ENCODE data around the gene PSMF1. TPM values are rescaled to one million over a fixed set of nuclear protein-coding genes. Genes with fewer than 3 reads are reported as not detected.
A peak's percentile ranks its signal among the peaks of the same experiment; 100 is the strongest.

The PSMF1 gene
- total and polyA plus RNA-seq, 2 of the 4 experiments (the other 2 are of a cell fraction): 93.6 to 109 TPM

- WGBS, 2 experiments (ENCODE audit: extremely low coverage in 2 of 2, insufficient read length in 1 of 2): 50% methylated on average over 2 of the region's 3 CpGs; no CpG with 5 or more reads in 1 of the 2 experiments
- Histone ChIP-seq H3K79me1 (ENCODE audit: low read depth in 1 of 2, low read length in 2 of 2) (peaks cover 34 to 59% of the 10 kb centered on the region in 2 experiments), H2BK120ac (ENCODE audit: low read depth, low read length) (no peak overlapping the region), H3K4me2 (ENCODE audit: low read depth, low read length) (peak overlapping the region; percentile 99), H3K56ac (ENCODE audit: extremely low read depth, insufficient read depth, low read length) (no peak overlapping the region), H3K27me3 (ENCODE audit: control insufficient read depth, insufficient read depth, low read length) (no peaks in the 10 kb centered on the region), H2AK5ac (ENCODE audit: low read depth, low read length) (peak overlapping the region; percentile 92; the same call in 1 of the 2 replicates), H3K4me3 (ENCODE audit: insufficient read depth, low read depth, low read length) (peak overlapping the region; percentile 96), H4K5ac (ENCODE audit: low read depth, low read length) (no peak overlapping the region), H3K9me3 (ENCODE audit: control insufficient read depth, insufficient read depth, low read length) (no peaks in the 10 kb centered on the region), H3K9me1 (ENCODE audit: insufficient read depth, low read length) (peaks cover 14% of the 10 kb centered on the region; the same call in 1 of the 2 replicates), H4K91ac (ENCODE audit: insufficient read depth, low read depth, low read length) (0 out of 2 replicates have a peak overlapping the region, but pooled peaks have one; percentile 4), H3K27ac (ENCODE audit: insufficient read depth, low read length) (peak overlapping the region; percentile 23; the same call in 1 of the 2 replicates), H2AK9ac (replicated peaks; ENCODE audit: low read depth, low read length, poor library complexity) (peak overlapping the region; percentile 96), H4K8ac (ENCODE audit: low read depth in 2 of 2, low read length in 2 of 2) (peak overlapping the region in 1 of 2 experiments; percentile 13; a peak in 2 of 4 replicates), H3K9ac (ENCODE audit: low read depth, low read length) (peak overlapping the region; percentile 76), H3K4me1 (ENCODE audit: control insufficient read depth, insufficient read depth, low read length) (peaks cover 14% of the 10 kb centered on the region), H2BK20ac (ENCODE audit: low read depth, low read length) (no peak overlapping the region), H3K4ac (ENCODE audit: low read depth, low read length) (peak overlapping the region; percentile 82; the same call in 1 of the 2 replicates), H4K20me1 (ENCODE audit: insufficient read depth, low read length) (peaks cover 26% of the 10 kb centered on the region; the same call in 1 of the 2 replicates), H2AFZ (replicated peaks; ENCODE audit: low read length, poor library complexity) (peak overlapping the region; percentile 96), H3K14ac (replicated peaks; ENCODE audit: low read depth, low read length) (no peak overlapping the region), H3K18ac (ENCODE audit: low read depth, low read length) (no peak overlapping the region), H3K36me3 (ENCODE audit: control insufficient read depth, insufficient read depth, low read length) (peaks cover 3% of the 10 kb centered on the region), H3K23ac (ENCODE audit: low read depth, low read length) (peak overlapping the region; percentile 84; the same call in 1 of the 2 replicates), H2BK15ac (ENCODE audit: low read depth, low read length) (no peak overlapping the region), H2BK5ac (ENCODE audit: low read depth, low read length, poor library complexity, severe bottlenecking) (no peak overlapping the region)
- ChIA-PET CTCF (interaction anchor here (1.5 kb wide), 1 partner anchor 11 kb away, joined by 4 read pairs; no protein-coding TSS in a partner anchor), POLR2A (ENCODE audit: unreplicated experiment) (no interaction called here)
- ATAC-seq (ENCODE audit: low read depth) (no peak), DNase-seq (no peak)
- intact Hi-C loops (cut with micrococcal nuclease) (no loop called here), dilution Hi-C loops (cut with HindIII; ENCODE audit: low sequenced_read_pairs, unreplicated experiment) (no loop called here), in situ Hi-C loops (cut with MboI; ENCODE audit: low sequenced_read_pairs) (loop anchor here (10.0 kb wide), 1 partner anchor 295 kb away; no protein-coding TSS in a partner anchor)
- BruUV-seq (replicated peaks): no TSS peak
- TF ChIP-seq RFX5 (IDR thresholded peaks at IDR 0.05; ENCODE audit: low read depth, low read length) (no peak), NFE2L2 (IDR thresholded peaks at IDR 0.05; ENCODE audit: low read depth, low read length) (no peak), MAFK (IDR thresholded peaks at IDR 0.05; ENCODE audit: low read depth, low read length) (no peak), MXI1 (IDR thresholded peaks at IDR 0.05; ENCODE audit: borderline replicate concordance, low read depth, low read length) (no peak), BHLHE40 (IDR thresholded peaks at IDR 0.05; ENCODE audit: low read depth, low read length) (no peak), CHD1 (IDR thresholded peaks at IDR 0.05; ENCODE audit: low read depth, low read length) (no peak), CTCF (conservative IDR thresholded peaks at IDR 0.05; ENCODE audit: low read depth, low read length) (no peak), FOS (IDR thresholded peaks at IDR 0.05; ENCODE audit: low read depth, low read length) (no peak), RCOR1 (IDR thresholded peaks at IDR 0.05; ENCODE audit: insufficient replicate concordance, low read length) (no peak), ELK1 (IDR thresholded peaks at IDR 0.05; ENCODE audit: borderline replicate concordance, low read depth, low read length) (no peak)
These were observed 1.1 kb downstream of the PSMF1 start for GRCh38 chr20:1119524-1119923.

All from IMR-90 (cell line).